WTC11 (cell line): Measurements from ENCODE around the gene C1QL2. TPM values are rescaled to one million over a fixed set of nuclear protein-coding genes. Genes with fewer than 3 reads are reported as not detected.

Experiments
- ATAC-seq: fragments of 200-7000 bp; cut with Tn5 transposase; 2 replicates; pipeline ENCODE4 v1.10.0; 2021; ENCODE audit warnings: mild to moderate bottlenecking, moderate library complexity
- CTCF ChIA-PET: fragments of 300-600 bp; sonication (Branson Sonifier 250); formaldehyde crosslinking; loops from one replicate; lab custom pipeline; 2021; ENCODE audit warnings: antibody characterized with exemption; lab: Charles Lee
- POLR2A ChIA-PET: fragments of 350-600 bp; sonication (Branson Sonifier 250); formaldehyde crosslinking; loops from one replicate; lab custom pipeline; 2021; ENCODE audit warnings: antibody characterized with exemption; lab: Charles Lee
- DNase-seq: peaks from one replicate; pipeline ENCODE4 v3.0.0; 2021; ENCODE audit warnings: low spot score
- H3K27ac Mint-ChIP-seq: 2 replicates; pipeline ENCODE4 v1.8.0; 2021; ENCODE audit warnings: mixed read lengths
- H3K27me3 Mint-ChIP-seq: 2 replicates; pipeline ENCODE4 v1.8.0; 2021; ENCODE audit warnings: low read depth, mild to moderate bottlenecking, moderate library complexity, mixed read lengths
- H3K36me3 Mint-ChIP-seq: 2 replicates; pipeline ENCODE4 v1.8.0; 2021; ENCODE audit warnings: mixed read lengths
- H3K4me1 Mint-ChIP-seq: 2 replicates; pipeline ENCODE4 v1.8.0; 2022; ENCODE audit warnings: mixed read lengths
- H3K4me3 Mint-ChIP-seq: 2 replicates; pipeline ENCODE4 v1.8.0; 2021; ENCODE audit warnings: mild to moderate bottlenecking, moderate library complexity, mixed read lengths
- H3K9me3 Mint-ChIP-seq: 2 replicates; pipeline ENCODE4 v1.8.0; 2021; ENCODE audit warnings: mixed read lengths
- GRHL2 ChIP-seq: fragments of 250-450 bp; sonication (Bioruptor Pico); IDR thresholded peaks from 2 replicates; pipeline ENCODE4 v1.8.0; 2022; ENCODE audit warnings: mild to moderate bottlenecking, moderate library complexity; ENCODE audit not compliant: insufficient replicate concordance, severe bottlenecking
- NFATC4 ChIP-seq: fragments of 250-450 bp; sonication (Bioruptor Pico); IDR thresholded peaks from 2 replicates; pipeline ENCODE4 v1.9.0; 2021; ENCODE audit warnings: mild to moderate bottlenecking
- RELA ChIP-seq: sonication (generic); formaldehyde crosslinking; IDR thresholded peaks from 2 replicates; pipeline ENCODE4 v1.8.1; 2022; ENCODE audit warnings: missing genetic modification reagents, mild to moderate bottlenecking, borderline replicate concordance
- TCF7 ChIP-seq: sonication (generic); formaldehyde crosslinking; IDR thresholded peaks from 2 replicates; pipeline ENCODE4 v1.8.0; 2022; ENCODE audit warnings: mild to moderate bottlenecking, low read depth, missing genetic modification reagents, moderate library complexity
- TEAD1 ChIP-seq: sonication (generic); formaldehyde crosslinking; IDR thresholded peaks from 2 replicates; pipeline ENCODE4 v1.8.0; 2022; ENCODE audit warnings: mild to moderate bottlenecking, missing genetic modification reagents
- ZBTB21 ChIP-seq: sonication (generic); formaldehyde crosslinking; IDR thresholded peaks from 2 replicates; pipeline ENCODE4 v1.8.1; 2023; ENCODE audit warnings: mild to moderate bottlenecking, missing genetic modification reagents, borderline replicate concordance
- ZNF121 ChIP-seq: sonication (generic); formaldehyde crosslinking; IDR thresholded peaks from 2 replicates; pipeline ENCODE4 v1.8.0; 2023; ENCODE audit warnings: missing genetic modification reagents
- ZNF317 ChIP-seq: sonication (generic); formaldehyde crosslinking; IDR thresholded peaks from 2 replicates; pipeline ENCODE4 v1.8.1; 2023; ENCODE audit warnings: low read depth, mild to moderate bottlenecking, moderate library complexity, missing genetic modification reagents, borderline replicate concordance
- ZNF423 ChIP-seq: fragments of 250-450 bp; sonication (Bioruptor Pico); IDR thresholded peaks from 2 replicates; pipeline ENCODE4 v2.1.2; 2022; ENCODE audit warnings: mild to moderate bottlenecking, moderate library complexity
- total RNA-seq: library from RNA; stranded (reverse); gene quantifications from 3 replicates; pipeline ENCODE4 v1.2.3, GENCODE V29; 2021
- TF ChIP-seq, protein P1 (sequence below): sonication (generic); formaldehyde crosslinking; IDR thresholded peaks from 2 replicates; pipeline ENCODE4 v1.8.1; 2023; ENCODE audit warnings: mild to moderate bottlenecking, missing genetic modification reagents, borderline replicate concordance
- TF ChIP-seq, protein P2 (sequence below): sonication (generic); formaldehyde crosslinking; IDR thresholded peaks from 2 replicates; pipeline ENCODE4 v1.8.0; 2023; ENCODE audit warnings: missing genetic modification reagents
- TF ChIP-seq, protein P3 (sequence below): sonication (generic); formaldehyde crosslinking; IDR thresholded peaks from 2 replicates; pipeline ENCODE4 v1.8.1; 2023; ENCODE audit warnings: mild to moderate bottlenecking, missing genetic modification reagents
- TF ChIP-seq, protein P4 (sequence below): sonication (generic); formaldehyde crosslinking; IDR thresholded peaks from 2 replicates; pipeline ENCODE4 v1.8.0; 2022; ENCODE audit warnings: mild to moderate bottlenecking, missing genetic modification reagents
- TF ChIP-seq, protein P5 (sequence below): sonication (generic); formaldehyde crosslinking; IDR thresholded peaks from 2 replicates; pipeline ENCODE4 v1.8.1; 2023; ENCODE audit warnings: mild to moderate bottlenecking, missing genetic modification reagents, moderate library complexity
- TF ChIP-seq, protein P6 (sequence below): fragments of 250-450 bp; sonication (Bioruptor Pico); conservative IDR thresholded peaks from 2 replicates; pipeline ENCODE4 v1.9.0; 2021; ENCODE audit warnings: mild to moderate bottlenecking

The C1QL2 gene
- total RNA-seq, 1 experiment from 2014 or later = 1.0 TPM

DNA sequence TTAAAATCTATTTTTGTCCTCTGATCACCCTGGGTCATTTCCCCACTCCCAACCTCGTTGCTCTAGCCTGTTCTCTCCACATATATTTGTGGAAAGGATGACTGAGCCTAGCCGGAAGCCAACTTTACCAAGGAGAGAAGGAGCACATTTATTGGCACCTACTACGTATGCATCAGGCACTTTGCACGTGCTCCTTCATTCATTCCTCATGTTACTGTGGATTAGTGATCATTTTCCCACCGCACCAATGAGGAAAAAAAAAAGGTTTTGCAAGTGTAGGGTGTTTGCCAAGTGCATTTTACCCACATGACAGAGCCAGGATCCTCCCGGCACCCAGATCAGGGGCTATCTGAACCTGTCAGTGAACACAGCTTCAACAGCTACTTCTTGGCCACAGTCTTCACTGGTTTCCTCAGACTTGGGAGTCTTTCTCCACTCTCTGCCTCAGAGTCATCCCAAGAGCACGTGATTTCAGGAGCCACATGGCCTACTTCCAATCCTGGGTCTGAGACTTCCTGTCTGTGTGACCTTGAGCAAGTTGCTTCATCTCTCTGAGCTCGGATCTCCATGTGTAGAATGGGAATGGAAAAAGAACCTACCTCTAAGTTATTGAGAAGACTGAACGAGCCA, 1.9 kb upstream of the C1QL2 start (continued):
- TF ChIP-seq, protein P1, sequence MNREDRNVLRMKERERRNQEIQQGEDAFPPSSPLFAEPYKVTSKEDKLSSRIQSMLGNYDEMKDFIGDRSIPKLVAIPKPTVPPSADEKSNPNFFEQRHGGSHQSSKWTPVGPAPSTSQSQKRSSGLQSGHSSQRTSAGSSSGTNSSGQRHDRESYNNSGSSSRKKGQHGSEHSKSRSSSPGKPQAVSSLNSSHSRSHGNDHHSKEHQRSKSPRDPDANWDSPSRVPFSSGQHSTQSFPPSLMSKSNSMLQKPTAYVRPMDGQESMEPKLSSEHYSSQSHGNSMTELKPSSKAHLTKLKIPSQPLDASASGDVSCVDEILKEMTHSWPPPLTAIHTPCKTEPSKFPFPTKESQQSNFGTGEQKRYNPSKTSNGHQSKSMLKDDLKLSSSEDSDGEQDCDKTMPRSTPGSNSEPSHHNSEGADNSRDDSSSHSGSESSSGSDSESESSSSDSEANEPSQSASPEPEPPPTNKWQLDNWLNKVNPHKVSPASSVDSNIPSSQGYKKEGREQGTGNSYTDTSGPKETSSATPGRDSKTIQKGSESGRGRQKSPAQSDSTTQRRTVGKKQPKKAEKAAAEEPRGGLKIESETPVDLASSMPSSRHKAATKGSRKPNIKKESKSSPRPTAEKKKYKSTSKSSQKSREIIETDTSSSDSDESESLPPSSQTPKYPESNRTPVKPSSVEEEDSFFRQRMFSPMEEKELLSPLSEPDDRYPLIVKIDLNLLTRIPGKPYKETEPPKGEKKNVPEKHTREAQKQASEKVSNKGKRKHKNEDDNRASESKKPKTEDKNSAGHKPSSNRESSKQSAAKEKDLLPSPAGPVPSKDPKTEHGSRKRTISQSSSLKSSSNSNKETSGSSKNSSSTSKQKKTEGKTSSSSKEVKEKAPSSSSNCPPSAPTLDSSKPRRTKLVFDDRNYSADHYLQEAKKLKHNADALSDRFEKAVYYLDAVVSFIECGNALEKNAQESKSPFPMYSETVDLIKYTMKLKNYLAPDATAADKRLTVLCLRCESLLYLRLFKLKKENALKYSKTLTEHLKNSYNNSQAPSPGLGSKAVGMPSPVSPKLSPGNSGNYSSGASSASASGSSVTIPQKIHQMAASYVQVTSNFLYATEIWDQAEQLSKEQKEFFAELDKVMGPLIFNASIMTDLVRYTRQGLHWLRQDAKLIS (CRISPR knock-in tag) = no peak
- TF ChIP-seq, protein P2, sequence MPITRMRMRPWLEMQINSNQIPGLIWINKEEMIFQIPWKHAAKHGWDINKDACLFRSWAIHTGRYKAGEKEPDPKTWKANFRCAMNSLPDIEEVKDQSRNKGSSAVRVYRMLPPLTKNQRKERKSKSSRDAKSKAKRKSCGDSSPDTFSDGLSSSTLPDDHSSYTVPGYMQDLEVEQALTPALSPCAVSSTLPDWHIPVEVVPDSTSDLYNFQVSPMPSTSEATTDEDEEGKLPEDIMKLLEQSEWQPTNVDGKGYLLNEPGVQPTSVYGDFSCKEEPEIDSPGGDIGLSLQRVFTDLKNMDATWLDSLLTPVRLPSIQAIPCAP (CRISPR knock-in tag) = no peak

DNA sequence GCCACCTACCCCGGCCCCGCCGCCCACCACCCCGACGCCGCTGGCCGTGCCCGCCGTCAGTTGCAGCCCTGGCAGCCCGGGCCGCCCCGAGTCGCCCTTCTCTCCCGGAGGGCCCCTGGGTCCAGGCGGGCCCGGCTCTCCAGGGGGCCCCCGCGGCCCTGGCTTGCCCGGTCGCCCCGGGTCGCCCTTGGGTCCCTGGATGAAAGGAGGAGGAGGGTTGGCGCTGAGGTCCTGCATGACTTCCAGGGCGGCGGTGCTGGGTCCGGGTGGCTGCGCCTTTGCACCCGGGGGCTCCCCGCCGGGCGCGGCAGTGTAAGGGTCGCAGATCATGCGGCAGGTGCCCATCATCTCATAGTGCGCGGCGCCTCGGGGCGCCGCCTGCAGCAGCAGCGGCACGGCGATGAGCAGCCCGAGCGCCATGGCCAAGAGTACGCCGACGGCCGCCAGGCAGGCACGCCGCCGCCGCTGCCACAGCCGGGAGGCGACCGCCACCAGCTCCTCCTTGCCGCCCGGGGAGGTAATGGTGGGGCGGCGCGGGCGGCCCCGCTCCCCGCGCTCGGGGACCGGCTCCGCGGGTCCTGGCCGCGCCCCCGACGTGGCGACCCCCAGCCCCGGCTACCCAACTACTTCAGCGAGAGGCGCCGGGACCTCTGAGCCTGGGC, 570 bp downstream of the C1QL2 start:
- peaks cover 49% of the 10 kb centered on the region for H3K27me3 Mint-ChIP-seq
- no peaks in the 10 kb centered on the region for H3K9me3 Mint-ChIP-seq
- DNase-seq (no peak), ATAC-seq (no peak)
- ChIA-PET CTCF (interaction anchor here (1.6 to 2.4 kb wide), 2 partner anchors 16 to 129 kb away, joined by 5 to 7 read pairs; no protein-coding TSS in a partner anchor), POLR2A (no interaction called here)
- H3K27ac Mint-ChIP-seq = no peak overlapping the region
- TF ChIP-seq, protein P3, sequence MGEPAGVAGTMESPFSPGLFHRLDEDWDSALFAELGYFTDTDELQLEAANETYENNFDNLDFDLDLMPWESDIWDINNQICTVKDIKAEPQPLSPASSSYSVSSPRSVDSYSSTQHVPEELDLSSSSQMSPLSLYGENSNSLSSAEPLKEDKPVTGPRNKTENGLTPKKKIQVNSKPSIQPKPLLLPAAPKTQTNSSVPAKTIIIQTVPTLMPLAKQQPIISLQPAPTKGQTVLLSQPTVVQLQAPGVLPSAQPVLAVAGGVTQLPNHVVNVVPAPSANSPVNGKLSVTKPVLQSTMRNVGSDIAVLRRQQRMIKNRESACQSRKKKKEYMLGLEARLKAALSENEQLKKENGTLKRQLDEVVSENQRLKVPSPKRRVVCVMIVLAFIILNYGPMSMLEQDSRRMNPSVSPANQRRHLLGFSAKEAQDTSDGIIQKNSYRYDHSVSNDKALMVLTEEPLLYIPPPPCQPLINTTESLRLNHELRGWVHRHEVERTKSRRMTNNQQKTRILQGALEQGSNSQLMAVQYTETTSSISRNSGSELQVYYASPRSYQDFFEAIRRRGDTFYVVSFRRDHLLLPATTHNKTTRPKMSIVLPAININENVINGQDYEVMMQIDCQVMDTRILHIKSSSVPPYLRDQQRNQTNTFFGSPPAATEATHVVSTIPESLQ (CRISPR knock-in tag) = no peak
- TF ChIP-seq ZNF423 = 0 out of 2 replicates have a peak, but pooled peaks have one; percentile 18
- H3K4me1 Mint-ChIP-seq = peaks cover 34% of the 10 kb centered on the region
- peak overlapping the region; percentile 93 for H3K4me3 Mint-ChIP-seq
- H3K36me3 Mint-ChIP-seq = no peaks in the 10 kb centered on the region

DNA sequence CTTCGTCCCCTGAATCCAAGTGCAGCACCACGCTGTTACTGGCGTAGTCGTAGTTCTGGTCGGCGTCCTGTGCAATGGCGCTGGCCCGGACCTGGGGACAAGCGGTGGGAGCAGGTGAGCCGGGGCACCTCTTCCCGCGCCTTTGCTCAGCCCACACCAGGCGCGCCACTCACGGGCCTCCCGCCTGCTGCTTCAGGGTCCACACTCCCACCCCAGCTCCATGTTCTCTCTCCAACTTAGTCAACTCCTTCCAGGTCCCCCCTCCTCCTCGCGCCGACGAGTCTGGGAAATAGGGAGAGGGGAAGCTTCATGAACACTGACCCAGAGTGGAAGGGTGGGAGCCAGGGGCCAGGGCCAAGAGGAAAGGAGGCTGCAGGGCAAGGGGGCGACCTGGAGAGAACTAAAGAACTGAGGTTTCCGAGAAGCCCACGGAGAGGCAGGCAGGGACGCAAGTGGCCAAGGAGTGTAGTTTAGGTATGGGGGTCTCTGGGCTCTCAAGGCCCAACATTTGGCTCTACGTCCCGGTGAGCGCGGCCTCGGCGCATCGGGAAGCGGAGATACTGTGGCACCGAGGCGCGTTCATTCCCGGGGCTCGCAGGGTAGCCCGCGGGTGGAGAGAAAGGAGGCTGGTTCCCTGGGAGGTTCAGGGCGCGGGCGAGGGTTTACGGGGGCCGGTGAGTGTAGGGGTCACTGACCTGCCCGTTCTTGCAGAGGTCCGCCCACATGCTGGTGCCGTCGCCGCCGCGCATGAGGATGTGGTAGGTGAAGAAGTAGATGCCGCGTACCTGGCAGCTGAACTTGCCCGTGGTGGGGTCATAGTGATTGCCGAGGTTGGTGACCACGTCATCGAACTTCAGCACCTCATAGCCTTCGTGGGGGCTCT, 1.4 kb downstream of the C1QL2 start:
- H3K27me3 Mint-ChIP-seq = peaks cover 52% of the 10 kb centered on the region
- no peaks in the 10 kb centered on the region for H3K9me3 Mint-ChIP-seq
- peak overlapping the region; percentile 93 for H3K4me3 Mint-ChIP-seq
- ChIA-PET POLR2A (no interaction called here), CTCF (interaction anchor here (0.6 to 3.3 kb wide), 3 partner anchors 17 to 145 kb away, joined by 3 to 19 read pairs (median 5); no protein-coding TSS in a partner anchor)
- peaks cover 38% of the 10 kb centered on the region for H3K4me1 Mint-ChIP-seq
- DNase-seq = peak; percentile 47
- no peaks in the 10 kb centered on the region for H3K36me3 Mint-ChIP-seq
- ATAC-seq = peak; percentile 2; the same call in 1 of the 2 replicates
- H3K27ac Mint-ChIP-seq = no peak overlapping the region
- TF ChIP-seq, protein P4, sequence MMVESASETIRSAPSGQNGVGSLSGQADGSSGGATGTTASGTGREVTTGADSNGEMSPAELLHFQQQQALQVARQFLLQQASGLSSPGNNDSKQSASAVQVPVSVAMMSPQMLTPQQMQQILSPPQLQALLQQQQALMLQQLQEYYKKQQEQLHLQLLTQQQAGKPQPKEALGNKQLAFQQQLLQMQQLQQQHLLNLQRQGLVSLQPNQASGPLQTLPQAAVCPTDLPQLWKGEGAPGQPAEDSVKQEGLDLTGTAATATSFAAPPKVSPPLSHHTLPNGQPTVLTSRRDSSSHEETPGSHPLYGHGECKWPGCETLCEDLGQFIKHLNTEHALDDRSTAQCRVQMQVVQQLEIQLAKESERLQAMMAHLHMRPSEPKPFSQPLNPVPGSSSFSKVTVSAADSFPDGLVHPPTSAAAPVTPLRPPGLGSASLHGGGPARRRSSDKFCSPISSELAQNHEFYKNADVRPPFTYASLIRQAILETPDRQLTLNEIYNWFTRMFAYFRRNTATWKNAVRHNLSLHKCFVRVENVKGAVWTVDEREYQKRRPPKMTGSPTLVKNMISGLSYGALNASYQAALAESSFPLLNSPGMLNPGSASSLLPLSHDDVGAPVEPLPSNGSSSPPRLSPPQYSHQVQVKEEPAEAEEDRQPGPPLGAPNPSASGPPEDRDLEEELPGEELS (CRISPR knock-in tag) = no peak
- TF ChIP-seq, protein P5, sequence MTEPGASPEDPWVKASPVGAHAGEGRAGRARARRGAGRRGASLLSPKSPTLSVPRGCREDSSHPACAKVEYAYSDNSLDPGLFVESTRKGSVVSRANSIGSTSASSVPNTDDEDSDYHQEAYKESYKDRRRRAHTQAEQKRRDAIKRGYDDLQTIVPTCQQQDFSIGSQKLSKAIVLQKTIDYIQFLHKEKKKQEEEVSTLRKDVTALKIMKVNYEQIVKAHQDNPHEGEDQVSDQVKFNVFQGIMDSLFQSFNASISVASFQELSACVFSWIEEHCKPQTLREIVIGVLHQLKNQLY = no peak
- no peak for TF ChIP-seq NFATC4 (CRISPR knock-in tag)
- TF ChIP-seq, protein P6, sequence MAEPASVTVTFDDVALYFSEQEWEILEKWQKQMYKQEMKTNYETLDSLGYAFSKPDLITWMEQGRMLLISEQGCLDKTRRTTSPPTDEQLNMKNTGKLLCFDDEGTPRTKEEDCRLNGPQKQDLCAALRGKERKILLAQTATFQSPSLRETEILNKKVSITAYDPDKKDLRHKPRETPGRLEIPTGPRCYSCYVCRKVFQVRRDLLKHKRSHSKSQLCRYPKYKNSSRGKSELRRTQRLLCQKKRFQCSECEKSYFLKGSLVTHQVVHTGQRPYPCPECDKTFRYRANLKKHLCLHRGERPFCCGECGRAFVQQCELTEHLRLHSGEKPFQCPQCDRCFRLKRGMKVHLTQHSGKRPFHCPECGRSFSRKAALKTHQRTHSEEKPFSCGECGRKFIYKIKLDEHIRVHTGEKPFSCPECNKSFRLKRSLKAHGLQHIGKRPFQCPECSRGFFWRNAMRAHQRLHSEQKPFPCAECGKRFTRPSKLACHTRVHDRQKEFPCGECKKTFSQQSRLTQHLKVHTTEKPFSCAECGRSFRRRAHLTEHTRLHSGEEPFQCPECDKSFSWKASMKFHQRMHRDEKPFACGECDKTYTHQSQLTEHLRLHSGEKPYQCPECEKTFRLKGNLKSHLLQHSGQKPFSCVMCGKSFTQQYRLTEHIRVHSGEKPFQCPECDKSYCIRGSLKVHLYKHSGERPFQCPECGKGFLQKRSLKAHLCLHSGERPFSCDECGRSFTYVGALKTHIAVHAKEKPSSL (CRISPR knock-in tag) = no peak
- no peak for TF ChIP-seq TCF7 (CRISPR knock-in tag)
- no peak for TF ChIP-seq ZNF317 (CRISPR knock-in tag)
- no peak for TF ChIP-seq GRHL2 (CRISPR knock-in tag)
- no peak for TF ChIP-seq ZBTB21
- TF ChIP-seq TEAD1 (CRISPR knock-in tag) = no peak
- TF ChIP-seq ZNF121 (CRISPR knock-in tag) = no peak
- no peak for TF ChIP-seq RELA
